GM18511 (cell line): ENCODE data around the gene IGFBP5.

Experiments
- ATAC-seq: cut with Tn5 transposase; IDR thresholded peaks from one replicate; pipeline ENCODE4 v1.9.1; 2021; ENCODE audit warnings: mild to moderate bottlenecking, moderate library complexity; ENCODE audit not compliant: unreplicated experiment

IGFBP5 gene

GRCh38 chr2:216648105-216648504 is 47.2 kb downstream of the IGFBP5 start:
- ATAC-seq: no peak

DNA sequence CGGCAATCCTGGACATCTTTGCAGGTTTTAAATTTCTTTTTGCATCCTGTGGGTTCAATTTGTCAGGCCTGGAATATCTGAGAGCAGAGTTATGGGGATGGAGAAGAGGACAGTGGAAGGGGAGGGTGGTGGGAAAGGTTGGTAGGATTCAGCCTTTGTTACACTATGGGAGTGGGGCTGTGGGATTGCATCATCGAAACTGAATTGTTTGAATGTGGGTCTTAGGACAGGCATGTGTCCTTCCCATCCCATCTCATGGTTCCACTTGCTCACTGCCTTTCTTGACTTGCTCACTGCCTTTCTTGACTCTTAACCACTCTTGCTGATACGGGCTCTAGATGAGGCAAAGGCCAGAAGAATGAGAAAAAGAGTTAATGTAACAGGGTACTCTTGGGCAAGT is 49.2 kb downstream of the IGFBP5 start:
- ATAC-seq: no peak

DNA sequence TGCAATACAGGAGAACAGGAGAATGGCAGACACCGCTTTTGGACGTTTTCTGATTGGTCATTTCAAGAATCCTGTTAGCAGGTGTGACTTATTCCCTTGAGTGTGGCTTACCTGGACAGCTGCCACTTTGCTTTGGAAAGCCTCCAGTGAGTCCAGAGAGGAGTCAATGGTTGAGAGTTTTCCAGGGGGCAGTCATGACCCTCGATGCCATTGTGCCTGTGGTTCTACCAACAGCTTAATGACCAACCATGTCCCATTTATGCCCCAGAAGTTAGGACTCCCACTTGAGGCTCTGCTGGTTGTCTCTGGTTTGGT is 49.8 kb downstream of the IGFBP5 start:
- no peak for ATAC-seq

DNA sequence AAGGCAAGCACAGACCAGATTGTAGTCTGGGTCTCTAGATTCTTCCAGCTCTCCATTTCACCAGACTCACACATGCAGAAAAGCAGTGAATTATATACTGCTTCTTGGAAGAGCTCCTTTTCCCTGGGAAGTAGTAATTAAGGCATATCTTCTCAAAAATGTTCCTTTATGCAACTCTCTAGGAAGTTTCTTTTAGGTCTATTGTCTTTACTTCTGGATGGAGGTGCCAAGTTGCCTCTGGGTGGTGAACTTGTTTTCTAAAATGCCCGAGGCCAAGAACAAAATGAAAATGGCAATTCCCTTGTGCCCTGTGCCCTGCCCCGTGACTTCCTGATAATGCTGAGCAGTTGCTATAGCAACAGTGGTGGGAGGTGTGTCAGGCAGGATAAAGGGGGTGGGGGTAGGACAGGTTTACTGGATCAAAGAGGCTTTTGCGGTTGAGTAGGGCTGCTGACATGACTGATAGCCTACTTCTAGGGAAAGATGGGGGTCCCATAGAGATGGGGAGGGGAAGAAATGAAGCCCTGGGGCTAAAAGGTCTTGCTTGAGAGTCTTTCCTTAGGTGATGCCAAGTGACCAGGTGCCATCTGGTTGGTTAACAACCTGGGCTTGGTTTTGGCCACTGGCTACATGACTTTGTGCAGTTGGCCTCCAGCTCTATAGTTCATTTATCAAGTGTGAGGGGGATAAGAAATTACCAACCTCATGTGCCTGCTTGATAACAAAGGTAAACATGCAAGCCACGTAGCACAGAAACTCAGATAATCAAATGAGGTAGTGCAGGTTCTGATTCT is 50.3 kb downstream of the IGFBP5 start:
- no peak for ATAC-seq

DNA sequence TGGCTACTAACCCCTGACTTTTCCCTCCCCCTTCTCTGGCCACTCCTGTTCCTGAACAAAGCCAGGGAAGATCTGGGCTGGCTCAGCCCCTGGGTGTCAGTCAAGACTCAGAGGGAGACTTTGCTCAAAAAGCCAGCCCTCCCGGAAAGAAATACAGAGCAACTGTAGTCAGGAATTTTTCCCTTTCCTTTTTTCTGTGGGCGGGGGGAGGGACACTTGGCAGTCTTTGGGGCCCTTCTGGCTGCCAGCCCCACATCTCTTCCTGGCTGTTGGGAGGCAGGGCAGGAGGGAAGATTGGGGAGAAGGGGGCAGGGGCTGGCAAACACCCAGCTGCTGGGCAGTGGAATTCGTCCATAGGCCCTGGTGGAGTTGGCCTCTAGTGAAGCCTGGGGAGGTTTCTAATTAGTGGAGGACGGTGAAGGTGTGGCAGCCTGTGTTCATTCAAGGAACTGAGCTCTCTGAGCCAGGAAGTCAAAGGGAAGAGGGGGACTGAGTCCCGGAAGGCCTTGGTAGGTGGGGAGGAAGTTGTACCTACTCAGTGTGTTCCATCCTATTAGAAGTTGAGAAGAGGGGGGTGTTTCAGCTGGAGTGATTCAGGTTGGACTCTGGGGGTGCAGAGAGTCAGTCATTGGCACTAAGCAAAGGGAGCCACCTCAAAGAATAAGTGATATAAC is 51.2 kb downstream of the IGFBP5 start:
- ATAC-seq: no peak

GRCh38 chr2:216637472-216637871 is 57.9 kb downstream of the IGFBP5 start:
- no peak for ATAC-seq

DNA sequence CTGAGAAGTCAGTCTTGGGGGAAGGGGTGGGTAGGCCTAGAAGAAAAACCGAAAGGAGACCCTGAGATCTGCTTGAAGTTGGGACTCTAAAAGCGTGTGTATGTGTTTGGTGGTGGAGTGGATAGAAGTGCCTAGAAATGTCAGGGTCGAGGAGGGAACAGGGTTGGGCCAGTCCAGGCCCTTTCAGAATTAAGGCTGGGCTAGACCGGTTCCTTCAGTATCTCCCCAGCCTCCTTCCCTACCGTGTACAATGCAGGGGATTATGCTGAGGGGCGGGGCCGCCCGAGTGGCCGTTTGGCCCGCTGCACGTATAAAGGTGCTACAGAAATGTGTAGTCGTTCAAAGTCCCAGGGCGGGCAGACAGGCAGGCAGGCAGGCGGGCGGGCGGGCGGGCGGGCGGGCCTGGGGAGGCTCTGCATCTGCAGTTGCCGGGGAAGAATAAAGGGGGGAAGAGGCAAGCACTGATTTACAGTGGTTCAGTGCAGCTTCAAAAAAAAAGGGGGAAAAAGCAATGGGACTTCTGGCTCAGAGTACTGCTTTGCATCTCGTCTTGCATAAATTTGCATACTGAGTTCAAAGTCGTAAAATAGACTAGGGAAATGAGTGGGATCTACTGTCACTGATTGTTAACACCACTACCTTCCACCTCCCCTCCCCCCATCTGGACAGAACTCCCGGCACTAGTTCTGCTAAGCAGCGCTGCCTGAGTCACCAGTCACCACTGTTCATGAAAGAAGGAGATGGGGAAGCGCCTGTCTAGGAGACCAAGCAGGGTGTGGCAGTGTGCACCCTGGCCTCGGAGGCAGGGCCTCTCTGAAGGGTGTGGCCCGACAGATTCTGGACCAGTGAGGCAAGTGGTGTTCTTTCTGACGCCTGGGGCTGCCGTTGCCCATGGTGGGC is 58.5 kb downstream of the IGFBP5 start:
- no peak for ATAC-seq

GRCh38 chr2:216635701-216636550 is 59.4 kb downstream of the IGFBP5 start:
- no peak for ATAC-seq

DNA sequence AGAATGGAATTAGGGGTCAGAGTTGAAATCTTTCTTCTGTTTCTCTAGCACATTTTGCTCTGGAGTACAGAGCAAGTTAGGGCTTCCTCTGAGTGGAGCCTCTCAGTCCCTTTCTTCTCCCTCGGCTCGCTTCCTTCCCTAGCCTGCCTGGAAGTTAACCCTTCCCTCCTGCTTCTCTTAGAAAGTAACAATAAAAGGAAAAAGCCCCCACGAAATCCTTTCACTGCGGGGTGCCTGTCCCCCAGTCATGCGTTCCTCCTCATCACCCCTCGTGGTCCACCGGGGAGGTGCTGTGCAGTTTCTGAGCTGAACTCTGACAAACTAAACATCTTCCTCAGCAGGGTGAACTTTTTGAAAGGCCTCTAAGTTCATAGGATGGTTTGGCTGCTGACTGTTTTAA is 60.2 kb downstream of the IGFBP5 start:
- ATAC-seq: no peak

GRCh38 chr2:216634370-216635148 is 60.8 kb downstream of the IGFBP5 start:
- no peak for ATAC-seq

- peak; percentile 33 for ATAC-seq
Observed at GRCh38 chr2:216633616-216634369, 61.6 kb downstream of the IGFBP5 start.

- ATAC-seq: peak; percentile 44
Observed at GRCh38 chr2:216632952-216633615, 62.3 kb downstream of the IGFBP5 start, which contains the start of gene IGFBP2. Gene IGFBP2, plus strand, starts transcription at chr2:216633420. Its CDS starts 104 bp downstream, at chr2:216633524.

- ATAC-seq: no peak
Observed at GRCh38 chr2:216632346-216632951, 62.9 kb downstream of the IGFBP5 start.

DNA sequence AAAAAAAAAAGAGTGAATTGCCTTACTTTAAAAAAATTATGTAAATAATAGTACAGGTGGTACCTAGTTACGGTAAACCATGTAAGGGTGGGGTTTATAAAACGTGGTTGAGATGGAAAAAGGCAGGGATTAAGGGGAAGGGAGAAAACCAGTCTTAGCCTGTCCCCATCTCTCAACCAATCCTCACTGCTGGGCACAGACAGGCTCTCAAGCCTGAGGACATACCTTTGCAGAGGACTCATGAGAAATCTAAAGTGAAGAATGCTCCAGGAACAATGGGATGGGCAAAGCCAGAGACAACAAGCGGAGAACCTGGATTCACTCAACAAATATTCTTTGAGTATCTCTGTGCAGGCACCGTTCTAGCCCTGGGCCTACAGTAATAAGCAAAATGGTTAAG is 65.6 kb downstream of the IGFBP5 start:
- ATAC-seq: no peak

DNA sequence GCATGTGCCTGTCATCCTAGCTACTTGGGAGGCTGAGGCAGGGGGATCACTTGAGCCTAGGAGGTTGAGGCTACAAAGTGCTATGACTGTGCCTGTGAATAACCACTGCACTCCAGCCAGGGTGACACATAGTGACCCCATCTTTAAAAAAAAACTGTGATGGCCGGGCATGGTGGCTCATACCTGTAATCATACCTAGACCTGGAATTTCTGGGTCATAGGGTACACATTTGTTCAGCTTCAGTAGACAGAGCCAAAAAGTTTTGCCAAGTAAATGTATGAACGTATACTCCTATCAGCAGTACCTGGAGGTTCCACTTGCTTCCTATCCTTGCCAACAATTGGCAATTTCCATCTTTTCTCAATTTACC is 68.5 kb downstream of the IGFBP5 start:
- no peak for ATAC-seq

DNA sequence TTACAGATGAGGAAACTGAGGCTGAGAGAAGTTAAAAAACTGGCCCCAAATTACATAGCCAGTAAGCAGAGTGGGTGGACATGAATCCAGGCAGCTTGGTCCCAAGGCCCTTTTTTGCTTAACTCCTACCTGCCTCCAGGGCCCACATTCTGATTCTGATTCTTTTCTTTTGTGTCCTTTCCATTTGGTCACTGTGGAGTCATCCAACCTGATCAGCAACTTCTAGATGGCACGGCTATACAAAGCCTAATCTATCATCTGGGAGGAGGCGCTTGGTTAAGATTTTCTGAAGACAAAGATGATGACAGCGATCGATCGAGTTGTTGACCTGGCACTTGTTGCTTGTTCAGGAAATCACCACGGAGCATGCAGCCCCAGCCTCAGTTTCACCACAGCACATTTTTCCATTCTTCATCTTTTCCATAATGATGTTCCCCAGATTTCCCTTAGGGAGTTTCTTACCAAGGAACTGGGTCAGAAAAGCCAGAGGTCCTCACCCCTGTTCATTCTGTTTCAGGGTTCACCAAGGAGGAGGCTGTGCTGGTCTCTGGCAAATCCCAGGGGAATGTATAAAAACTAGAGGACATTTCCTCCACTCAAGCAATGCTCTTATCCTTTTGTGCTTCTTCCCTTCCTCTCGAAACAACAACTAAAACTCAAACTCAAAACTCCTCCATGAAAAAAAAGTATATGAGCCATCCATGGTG is 69.0 kb downstream of the IGFBP5 start:
- no peak for ATAC-seq

DNA sequence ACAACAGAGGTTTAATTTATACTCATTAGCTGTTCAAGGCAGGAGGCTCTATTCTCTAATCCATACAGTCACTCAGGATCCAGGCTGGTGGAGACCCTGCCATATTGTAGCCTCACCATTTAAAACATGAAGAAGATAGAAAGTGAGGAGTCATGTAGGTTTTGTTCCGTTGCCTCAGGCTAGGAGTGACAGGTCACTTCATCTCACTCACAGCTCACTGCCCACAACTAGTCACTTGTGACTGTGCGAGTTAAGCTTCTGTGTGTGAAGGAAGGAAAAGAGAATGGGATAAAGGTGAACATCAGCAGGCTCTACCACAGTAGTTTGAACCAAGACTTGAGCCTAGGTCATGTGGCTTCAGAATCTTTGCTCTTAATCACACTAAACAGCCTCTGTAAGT is 71.1 kb downstream of the IGFBP5 start:
- no peak for ATAC-seq

GRCh38 chr2:216622526-216622925 is 72.8 kb downstream of the IGFBP5 start:
- ATAC-seq: no peak
